Raji (cell line): ENCODE data around the gene RASGRF1.

Source experiments
- POLR2A ChIP-seq: IDR thresholded peaks from 2 replicates; pipeline ENCODE4 v1.6.1; 2011; ENCODE audit warnings: low read depth, low read length, control low read depth; ENCODE audit not compliant: insufficient read depth

Gene RASGRF1

DNA sequence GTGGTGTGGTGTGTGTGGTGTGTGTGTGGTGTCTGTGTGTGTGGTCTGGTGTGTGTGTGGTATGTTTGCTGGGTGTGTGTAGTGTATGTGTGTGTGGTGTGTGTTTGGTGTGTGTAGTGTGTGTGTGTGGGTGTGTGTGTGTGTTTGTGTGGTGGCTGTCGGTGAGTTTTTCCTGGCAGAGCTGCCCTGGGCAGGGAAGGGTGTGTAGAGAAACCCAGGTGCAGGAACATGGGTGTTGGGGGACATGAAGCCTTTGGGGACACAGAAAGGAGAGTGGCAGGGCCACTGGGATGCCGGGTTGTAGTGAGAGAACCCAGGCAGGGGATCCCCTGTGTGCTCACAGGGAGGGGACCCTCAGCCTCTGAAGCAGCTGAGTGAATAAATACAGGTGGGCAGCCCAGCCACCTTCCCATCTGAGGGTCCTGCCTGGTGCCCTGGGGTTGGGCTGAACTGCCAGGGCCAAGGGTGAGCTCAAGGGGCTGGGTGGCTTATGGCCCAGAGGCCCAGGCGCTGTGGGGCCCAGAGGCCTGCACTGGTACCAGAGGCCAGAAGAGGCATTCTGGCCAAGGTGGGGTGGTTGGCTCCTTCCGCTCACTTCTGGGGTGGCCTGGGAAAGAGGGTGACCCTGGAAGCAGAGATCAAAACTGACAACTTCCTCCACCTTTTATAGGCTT is 97.2 kb downstream of the RASGRF1 start:
- no peak for TF ChIP-seq POLR2A

DNA sequence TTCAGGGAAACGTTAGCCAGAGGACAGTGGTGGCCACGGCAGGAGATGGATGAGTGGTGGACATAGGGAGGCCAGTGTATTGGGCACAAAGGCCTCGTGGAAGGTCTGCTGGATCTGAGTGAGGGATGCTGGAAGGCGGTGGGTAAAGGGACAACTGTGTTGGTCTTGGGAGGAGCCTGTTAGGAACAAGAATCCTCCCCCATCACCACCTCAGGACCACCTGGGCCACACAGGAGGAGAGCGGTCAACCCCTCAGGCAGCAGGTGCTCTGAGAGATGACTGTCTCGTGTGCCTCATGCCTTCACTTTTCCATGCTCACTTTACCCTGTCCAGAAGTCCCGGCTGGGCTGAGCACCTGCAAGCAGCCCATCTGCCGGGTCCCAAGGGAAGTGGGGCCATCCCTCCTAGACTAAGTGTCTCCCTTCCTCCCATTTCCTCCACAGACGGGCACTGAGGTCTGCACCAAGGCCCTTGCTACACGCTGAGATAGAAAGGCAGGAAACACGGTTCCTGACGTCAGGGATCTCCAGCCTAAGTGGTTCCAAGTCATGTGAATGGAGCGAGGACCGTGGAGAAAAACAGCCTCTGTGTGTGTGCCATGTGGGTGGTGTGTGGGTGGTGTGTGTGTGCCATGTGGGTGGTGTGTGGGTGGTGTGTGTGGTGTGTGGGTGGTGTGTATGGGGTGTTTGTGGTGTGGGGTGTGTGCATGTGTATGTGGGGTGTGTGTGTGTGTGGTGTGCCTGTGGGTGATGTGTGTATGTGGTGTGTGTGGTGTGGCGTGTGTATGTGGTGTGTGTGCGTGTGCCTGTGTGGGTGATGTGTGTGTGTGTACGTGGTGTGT is 97.9 kb downstream of the RASGRF1 start:
- no peak for TF ChIP-seq POLR2A

DNA sequence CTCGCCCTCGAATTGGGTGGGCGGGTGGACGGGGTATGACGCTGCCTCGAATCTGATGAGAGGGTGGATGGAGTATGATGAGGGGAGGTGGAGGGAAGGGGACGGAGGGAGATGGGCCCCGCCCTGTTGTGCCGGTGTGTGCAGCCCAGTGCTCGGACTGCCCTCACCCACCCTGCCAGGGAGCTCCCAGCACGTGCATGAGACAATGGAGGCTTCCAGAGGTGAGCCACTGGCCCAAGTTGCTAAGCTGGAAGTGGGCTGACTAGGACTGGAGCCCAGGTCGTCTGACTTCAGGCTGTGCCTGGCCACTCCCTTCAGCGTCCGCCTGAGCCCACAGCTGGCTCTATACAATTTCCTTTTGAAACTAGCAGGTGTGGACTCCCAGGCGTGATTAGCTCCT is 98.7 kb downstream of the RASGRF1 start:
- TF ChIP-seq POLR2A, result no peak

DNA sequence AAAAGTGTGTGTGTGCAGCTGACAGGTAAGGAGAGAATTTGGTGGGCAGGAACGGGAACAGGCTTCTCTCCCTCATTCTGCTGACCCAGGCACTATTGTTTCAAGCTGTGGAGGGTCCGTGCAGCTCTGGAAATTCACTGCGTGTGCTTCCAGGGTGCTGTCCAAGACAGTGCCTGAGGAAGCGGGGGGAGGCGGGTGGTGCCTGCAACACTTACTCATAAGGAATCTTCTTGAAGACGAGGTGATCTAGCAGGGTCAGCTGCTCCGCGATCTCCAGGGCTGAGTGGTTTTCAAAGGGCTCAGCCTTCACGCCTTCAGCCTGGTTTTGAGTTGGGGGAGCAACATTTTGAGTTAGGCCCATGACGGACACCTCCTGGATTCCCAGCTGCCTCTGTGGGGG is 99.1 kb downstream of the RASGRF1 start:
- TF ChIP-seq POLR2A, result no peak

DNA sequence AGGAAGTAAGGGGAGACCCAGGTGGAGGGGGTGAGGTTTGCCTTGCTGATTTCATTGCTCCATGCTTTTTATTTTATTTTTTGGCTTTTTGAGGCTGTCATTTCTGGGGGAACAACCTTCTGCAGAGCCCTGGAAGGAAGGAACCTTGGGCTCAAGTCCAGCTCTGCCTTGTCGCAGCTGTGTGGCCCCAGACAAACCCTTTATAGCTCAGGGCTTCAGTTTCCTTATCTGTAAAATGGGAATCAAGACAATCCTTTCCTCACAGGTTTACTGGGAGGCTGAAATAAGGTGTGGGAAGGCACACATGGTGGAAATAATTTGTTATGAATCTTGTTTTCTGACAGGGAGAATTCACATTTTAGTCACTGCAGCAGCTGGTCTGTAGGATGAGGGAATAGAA is 100.3 kb downstream of the RASGRF1 start:
- no peak for TF ChIP-seq POLR2A

DNA sequence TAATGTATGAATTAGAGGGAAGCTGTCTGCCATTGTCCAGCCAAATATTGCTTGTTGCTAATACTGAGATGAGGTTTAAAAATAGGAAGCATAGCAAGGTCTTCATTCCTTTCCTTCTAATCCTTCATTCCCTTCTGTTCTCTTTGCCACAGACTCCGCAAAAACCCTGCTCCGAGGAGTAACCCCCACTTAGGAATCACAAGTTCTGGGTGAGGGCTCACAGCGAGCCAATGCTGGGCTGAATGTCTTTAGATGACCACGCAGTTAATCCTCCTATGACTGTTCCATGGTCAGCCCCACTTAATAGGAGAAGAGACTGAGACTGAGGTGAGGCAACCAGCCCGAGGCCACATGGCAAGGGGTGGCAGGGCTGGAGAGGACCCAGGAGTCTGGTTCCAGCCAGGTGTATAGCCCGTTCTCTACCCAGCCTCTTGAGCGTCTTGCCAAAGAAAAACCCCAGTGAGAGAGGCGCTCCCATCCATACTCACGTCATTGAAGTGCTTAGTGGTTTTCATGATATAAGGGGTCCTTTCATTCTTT is 100.8 kb downstream of the RASGRF1 start:
- TF ChIP-seq POLR2A, result no peak

DNA sequence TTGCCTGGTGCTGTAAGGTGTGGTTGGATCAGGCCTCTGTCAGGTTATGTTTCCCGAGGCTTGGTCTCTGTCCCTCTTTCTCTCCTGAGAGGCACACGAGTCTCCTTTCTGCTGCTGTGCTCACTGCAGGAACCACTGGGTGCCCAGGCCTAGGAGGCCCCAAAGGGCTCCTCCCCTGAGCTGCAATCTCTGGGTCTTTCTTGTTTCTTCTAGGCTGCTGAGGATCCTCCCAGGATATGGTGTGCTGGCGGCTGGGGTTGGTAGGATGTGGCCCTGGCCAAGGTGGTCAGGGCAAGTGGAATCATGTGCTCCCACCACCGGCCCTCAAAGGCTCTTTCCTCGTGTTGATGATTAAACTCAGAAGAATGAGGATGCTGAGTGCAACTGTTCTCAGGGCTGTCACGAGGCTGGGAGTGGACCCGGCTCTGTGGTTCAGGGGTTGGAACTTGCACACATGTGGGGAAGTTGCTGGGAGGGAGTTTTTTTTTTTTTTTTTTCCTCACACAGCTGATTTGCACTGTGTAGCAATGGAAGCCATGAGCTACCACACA is 102.1 kb downstream of the RASGRF1 start:
- no peak for TF ChIP-seq POLR2A

DNA sequence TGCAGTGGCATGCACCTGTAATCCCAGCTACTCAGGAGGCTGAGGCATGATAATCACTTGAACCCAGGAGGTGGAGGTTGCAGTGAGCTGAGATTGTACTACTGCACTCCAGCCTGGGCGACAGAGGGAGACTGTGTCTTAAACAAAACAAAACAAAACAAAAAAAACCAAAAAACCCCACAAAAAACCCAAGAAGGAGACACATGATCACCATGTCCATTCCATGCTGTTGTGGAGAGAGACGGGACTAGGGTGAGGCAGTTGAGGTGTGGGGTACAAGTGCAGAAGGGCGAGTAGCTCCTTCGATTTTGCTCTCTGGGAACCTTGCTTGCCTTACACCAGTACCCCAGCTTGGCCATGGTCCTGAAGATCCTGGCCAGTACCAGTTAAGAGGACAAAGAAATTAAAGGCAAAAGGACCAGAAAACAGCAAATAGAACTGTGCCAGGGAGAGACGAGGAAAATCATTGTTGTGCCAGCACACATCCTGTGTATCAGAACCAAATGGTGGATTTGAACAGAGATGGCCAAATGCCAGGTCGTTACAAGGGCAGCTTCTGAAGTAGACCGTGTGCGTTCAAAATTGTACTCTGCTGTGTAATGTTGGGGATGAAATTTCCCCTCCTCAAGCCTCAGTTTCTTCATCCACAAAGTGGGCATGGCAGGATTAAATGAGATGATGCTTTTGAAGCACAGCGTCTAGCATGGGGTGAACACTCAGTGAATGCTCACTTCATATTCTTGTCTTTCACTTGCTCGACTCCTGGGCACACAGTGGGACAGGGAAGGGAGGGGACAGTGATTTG is 102.8 kb downstream of the RASGRF1 start:
- no peak for TF ChIP-seq POLR2A

DNA sequence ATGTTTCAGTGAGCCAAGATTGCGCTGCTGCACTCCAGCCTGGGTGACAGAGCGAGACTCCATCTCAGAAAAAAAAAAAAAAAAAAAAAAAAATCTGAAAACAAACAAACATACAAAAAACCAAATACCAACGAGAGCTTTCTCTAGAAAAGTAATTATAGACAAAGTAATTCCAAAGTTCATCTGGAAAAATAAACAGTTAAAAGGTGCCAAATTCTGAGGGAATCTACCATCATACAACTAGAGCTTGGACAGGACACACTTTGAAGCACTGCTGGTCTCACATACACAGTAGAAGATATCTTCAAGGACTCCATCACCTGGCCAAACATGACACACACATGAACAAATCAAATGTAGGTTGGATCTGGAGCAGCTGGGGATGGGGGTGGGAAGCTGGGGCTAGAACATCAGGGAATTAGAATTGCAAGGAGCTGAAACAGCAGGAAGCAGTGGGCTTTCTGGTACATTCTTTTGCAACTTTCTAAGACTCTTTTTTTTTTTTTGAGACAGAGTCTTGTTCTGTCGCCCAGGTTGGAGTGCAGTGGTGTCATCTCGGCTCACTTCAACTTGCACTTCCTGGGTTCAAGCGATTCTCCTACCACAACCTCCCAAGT is 104.6 kb downstream of the RASGRF1 start:
- no peak for TF ChIP-seq POLR2A

DNA sequence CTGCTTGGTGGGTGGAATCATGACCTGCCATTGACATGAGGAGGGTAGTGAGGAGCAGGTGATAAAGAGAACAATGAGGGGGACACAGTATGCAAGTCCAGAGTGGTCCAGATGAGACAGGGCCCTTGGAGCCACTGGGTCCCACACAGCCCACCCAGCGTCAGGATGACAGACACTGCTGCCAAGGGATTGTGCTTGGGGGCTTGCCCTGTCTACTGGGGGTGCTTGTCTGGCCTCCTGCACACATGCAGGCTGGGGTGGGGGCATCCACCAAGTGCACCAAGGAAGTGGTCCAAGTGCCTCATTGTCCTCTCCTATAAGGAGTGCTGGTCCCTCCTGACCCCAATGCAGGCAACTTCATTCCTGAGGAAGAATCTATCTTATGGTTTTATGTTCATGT is 106.5 kb downstream of the RASGRF1 start:
- TF ChIP-seq POLR2A, result no peak

DNA sequence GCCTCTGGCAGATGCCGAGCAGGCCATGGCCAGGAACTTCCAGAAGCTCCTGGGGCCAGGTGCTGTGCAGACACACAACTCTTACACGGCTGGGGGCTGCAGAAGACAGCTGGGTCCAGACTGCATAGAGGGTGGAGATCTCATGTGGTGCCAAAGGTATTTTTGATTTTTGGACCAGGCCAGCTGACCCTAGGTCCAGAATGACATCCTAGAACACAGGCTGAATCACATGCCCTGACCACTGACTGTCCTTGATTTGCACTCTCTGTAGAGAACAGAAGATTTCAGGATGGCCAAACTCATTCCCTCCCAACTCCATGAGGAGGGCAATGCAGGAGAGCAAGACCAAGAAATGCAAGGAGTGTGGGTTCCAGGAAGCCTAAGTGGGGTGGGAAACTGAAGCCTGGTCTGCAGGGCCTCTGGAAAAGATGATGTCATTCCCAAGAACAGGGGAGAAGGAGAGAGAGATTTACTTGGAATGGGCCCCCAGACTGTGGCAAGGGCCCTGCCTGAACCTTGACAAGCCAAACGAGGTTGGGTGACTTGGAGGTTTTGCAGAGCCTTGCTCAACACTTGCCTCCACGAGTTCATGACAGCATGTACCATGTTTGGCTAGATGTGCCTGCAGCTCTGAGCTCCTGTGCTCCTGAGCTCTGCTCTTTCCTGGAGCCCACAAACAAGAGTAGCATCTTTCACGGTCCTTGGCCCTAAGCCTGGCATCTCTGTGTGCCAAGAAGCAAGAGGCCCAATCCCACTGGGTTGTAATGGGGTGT is 107.2 kb downstream of the RASGRF1 start:
- TF ChIP-seq POLR2A, result no peak

DNA sequence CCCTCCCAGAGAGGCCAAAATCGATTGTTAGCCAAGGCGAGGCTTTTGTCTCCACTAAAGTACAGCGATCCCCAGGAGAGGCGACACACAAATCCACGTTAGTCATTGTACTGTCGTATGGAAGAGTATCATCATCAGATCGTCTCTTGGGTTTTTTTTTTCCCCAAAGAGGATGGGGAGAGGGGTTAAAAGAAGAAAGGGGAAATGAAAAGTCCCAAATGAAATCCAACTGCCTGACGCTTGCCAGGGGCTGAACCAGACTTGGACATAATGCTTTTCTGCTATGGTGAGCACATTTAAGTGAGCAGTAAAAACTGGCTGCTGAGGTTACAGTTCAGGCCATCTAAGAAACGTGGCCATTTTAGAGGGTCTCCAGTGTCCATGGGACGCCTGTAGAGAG is 107.8 kb downstream of the RASGRF1 start:
- no peak for TF ChIP-seq POLR2A

DNA sequence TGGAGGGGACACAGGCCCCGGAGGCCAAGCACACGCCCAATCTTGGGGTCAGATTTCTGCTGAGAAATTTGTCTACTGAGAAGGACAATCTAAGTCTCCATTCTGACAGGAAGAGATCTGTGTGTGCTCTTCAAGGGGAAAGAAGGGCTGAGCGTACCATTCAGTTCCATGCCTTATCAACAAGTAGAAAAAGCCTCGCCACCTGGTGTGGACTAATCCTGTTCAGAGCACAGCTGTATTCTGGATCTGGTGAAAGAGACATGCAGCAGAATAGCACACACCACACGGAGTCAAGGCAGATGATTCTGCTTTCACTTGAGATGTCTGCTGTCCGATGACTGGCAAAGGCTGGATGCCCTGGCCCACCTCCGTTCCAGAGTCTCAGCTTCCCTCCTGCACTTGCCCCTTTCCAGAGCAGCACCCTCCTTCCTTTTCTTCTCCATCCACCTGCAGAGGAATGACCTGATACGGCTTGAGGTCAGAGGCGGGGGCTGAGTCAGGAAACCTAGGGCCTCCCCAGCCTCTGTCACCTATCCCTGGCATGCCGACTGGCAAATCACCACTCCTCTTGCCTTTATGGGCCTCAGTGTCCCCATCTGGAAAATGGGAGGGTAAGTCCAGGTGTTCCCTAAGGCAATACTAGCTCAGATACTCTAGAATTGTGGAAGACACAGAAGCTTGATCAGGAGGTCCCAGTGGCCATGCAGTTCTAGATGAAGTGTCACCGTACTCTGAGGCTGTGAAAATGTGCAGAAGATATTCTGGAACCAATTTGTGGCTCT is 108.9 kb downstream of the RASGRF1 start:
- TF ChIP-seq POLR2A, result no peak
